ENCODE data around the gene CYP2B6.
"Not testable (repeated sequence)": the region's sequence is repeated elsewhere in the genome, so short reads cannot be mapped to it uniquely, and the experiment has no call there.

- TF ChIP-seq CTCF, POLR2A (IDR thresholded peaks at IDR 0.05): not testable (repeated sequence)
These were observed 25.7 kb upstream of the CYP2B6 start for GRCh38 chr19:40965351-40965750.

Measured in gastroesophageal sphincter (tissue), 3 donors.